Kidney (tissue), 14 donors: ENCODE results near the gene MB21D2. TPM values are rescaled to one million over a fixed set of nuclear protein-coding genes. Genes with fewer than 3 reads are reported as not detected.
A peak's percentile ranks its signal among the peaks of the same experiment; 100 is the strongest.

Source experiments
- DNase-seq, 5 donors: peaks; one replicate each; pipeline ENCODE4 v3.0.0-alpha.2; 2013 to 2020
- FAIRE-seq: peaks from 2 replicates; lab custom pipeline; 2012; peaks lifted over from hg19 to GRCh38; lab: Jason Lieb, UNC
- H3K27ac ChIP-seq, 2 donors: one replicate each; pipeline ENCODE4 v1.7.0; 2013; ENCODE audit warnings: low read depth in 2 of 2, low read length in 2 of 2, inconsistent platforms in 1 of 2
- H3K27me3 ChIP-seq: one replicate; pipeline ENCODE4 v1.7.1; 2013; ENCODE audit warnings: low read length, inconsistent platforms; ENCODE audit not compliant: control insufficient read depth, insufficient read depth
- H3K36me3 ChIP-seq, 3 donors: one replicate each; pipeline versions ENCODE4 v1.7.0 to v1.7.1; 2013; ENCODE audit warnings: low read length in 3 of 3, control low read depth in 1 of 3, inconsistent platforms in 1 of 3; ENCODE audit not compliant: insufficient read depth in 3 of 3, control insufficient read depth in 2 of 3
- H3K4me1 ChIP-seq, 3 donors: one replicate each; pipeline versions ENCODE4 v1.7.0 to v1.7.1; 2013; ENCODE audit warnings: low read length in 3 of 3, inconsistent platforms in 1 of 3, low read depth in 1 of 3; ENCODE audit not compliant: control insufficient read depth in 2 of 3, insufficient read depth in 2 of 3
- H3K4me3 ChIP-seq, 3 donors: one replicate each; pipeline versions ENCODE4 v1.7.0 to v1.8.1; 2013; ENCODE audit warnings: low read length in 3 of 3, control low read depth in 1 of 3, inconsistent platforms in 1 of 3
- H3K9ac ChIP-seq, 3 donors: one replicate each; pipeline versions ENCODE4 v1.7.0 to v1.7.1; 2013; ENCODE audit warnings: low read length in 3 of 3, control low read depth in 1 of 3, inconsistent platforms in 1 of 3
- H3K9me3 ChIP-seq, 3 donors: one replicate each; pipeline versions ENCODE4 v1.7.0 to v1.7.1; 2013; ENCODE audit warnings: low read length in 3 of 3, control low read depth in 1 of 3, inconsistent platforms in 1 of 3; ENCODE audit not compliant: control insufficient read depth in 2 of 3, insufficient read depth in 1 of 3
- intact Hi-C: fragments of 100-400 bp; cut with DNase I; formaldehyde crosslinking; loops from one replicate; pipeline ENCODE4 v1.11.1; 2022
- polyA plus RNA-seq: library from polyadenylated mRNA; stranded (reverse); fragments of 350-450 nt; fragmentation: Illumina TruSeq; extraction: RNeasy Lipid Tissue Mini Kit (QIAGEN cat#74804); gene quantifications from one replicate; pipeline ENCODE4 v1.2.3, GENCODE V29; 2014; ENCODE audit warnings: low read depth, low replicate concordance; ENCODE audit not compliant: insufficient read depth
- total RNA-seq: library from RNA; stranded (reverse); fragmentation: NEBNext Ultra II Directional; extraction: Animal tissue kit (Norgen Biotek cat#: 25700); gene quantifications from one replicate; pipeline ENCODE4 v1.2.1, GENCODE V29; 2021
- TF ChIP-seq, protein P1 (sequence below): IDR thresholded peaks from 3 replicates; pipeline ENCODE4 v1.5.1; 2012; ENCODE audit warnings: mild to moderate bottlenecking, moderate library complexity, borderline replicate concordance; ENCODE audit not compliant: insufficient read depth; ENCODE audit errors: extremely low read depth
- donor health status: control.
- donor health status: control.
- donor health status: control.
- donor health status: control.
- donor health status: control.
- donor health status: DM: yes; HTN: yes; CAD: no.
- donor health status: Normal renal cell carcinoma (clear cell type).

MB21D2 gene
- total and polyA plus RNA-seq, 2 donors from 2014 or later, result 3.2 to 3.9 TPM

DNA sequence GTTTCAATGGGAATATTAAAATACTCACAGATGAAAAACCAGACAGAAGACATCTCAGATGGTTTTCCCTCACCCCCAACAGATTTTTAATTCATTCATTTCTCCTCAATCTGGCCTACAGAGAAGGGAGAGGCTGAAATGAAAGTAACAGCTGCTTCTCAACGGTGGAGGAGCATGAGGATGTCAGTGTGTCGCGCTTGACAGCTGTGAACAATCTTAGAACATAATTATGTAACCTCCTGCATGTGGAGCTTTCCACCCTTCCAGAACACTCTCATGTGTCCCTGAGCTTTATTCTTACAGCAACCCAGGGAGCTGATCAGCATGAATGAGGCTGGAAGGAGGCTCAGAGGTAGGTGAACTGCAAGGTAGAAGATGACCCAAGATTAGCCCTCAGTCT, 52.7 kb downstream of the MB21D2 start:
- Histone ChIP-seq H3K4me1 (peaks cover 0 to 5% (median 0%) of the 10 kb centered on the region in 3 donors), H3K27ac (no peak overlapping the region)

DNA sequence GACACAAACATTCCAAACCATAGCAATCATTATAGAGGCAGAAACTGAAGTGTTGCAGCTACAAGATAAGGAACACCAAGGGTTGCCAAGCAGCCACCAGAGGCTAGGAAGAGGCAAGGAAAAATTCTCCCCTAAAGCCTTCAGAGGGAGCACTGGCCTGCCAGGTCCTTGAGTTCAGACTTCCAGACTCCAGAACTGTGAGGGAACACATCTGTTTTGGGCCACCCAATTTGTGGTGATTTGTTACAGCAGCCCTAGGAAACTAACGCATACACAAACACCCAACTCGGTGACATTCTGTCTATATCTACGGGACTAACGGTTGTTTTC, 54.6 kb downstream of the MB21D2 start:
- no peak for FAIRE-seq
- intact Hi-C loops, result no loop called here
- TF ChIP-seq, protein P1, sequence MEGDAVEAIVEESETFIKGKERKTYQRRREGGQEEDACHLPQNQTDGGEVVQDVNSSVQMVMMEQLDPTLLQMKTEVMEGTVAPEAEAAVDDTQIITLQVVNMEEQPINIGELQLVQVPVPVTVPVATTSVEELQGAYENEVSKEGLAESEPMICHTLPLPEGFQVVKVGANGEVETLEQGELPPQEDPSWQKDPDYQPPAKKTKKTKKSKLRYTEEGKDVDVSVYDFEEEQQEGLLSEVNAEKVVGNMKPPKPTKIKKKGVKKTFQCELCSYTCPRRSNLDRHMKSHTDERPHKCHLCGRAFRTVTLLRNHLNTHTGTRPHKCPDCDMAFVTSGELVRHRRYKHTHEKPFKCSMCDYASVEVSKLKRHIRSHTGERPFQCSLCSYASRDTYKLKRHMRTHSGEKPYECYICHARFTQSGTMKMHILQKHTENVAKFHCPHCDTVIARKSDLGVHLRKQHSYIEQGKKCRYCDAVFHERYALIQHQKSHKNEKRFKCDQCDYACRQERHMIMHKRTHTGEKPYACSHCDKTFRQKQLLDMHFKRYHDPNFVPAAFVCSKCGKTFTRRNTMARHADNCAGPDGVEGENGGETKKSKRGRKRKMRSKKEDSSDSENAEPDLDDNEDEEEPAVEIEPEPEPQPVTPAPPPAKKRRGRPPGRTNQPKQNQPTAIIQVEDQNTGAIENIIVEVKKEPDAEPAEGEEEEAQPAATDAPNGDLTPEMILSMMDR, result no peak

More for the DNA sequence above, 52.7 kb downstream of the MB21D2 start:
- Histone ChIP-seq H3K27me3 (no peaks in the 10 kb centered on the region), H3K9me3 (no peaks in the 10 kb centered on the region), H3K36me3 (no peaks in the 10 kb centered on the region), H3K4me3 (no peak overlapping the region), H3K9ac (peak overlapping the region in 1 of 3 donors; percentile 8)
- intact Hi-C loops, result no loop called here
- DNase-seq (peak in 2 of 5 donors; percentile 65 to 82), FAIRE-seq (no peak)
- TF ChIP-seq, protein P1, result no peak

DNA sequence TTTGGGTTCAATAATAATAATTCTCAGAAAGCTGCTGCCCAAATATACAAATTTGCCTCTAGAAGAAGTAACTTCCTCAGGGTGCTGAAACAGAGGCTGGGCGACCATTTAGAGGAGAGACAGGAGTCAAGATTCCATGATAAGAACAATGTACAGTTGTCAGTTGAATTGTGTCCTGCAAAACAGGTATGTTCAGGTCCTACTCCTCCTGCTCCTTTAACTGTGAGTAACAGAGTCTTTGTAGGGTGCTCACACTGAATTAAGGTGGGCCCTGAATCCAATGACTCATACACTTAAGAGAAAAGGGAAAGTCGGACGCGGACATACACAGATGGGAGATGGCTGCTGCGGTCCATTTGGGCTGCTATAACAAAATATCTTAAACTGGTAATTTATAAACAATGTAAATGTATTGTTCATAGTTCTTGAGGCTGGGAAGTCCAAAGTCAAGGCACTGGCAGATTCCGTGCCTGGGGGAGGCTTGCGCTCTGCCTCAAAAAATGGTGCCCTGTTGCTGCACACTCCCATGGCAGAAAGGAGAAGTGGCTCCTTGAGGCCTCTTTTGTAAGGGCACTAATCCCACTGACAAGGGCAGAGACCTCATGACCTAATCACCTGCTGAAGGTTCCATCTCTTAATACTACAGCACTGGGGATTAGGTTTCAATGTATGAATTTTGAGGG, 55.1 kb downstream of the MB21D2 start:
- Histone ChIP-seq H3K27me3 (no peaks in the 10 kb centered on the region), H3K27ac (no peak overlapping the region), H3K9me3 (no peaks in the 10 kb centered on the region), H3K4me1 (peaks cover 0 to 2% (median 0%) of the 10 kb centered on the region in 3 donors), H3K4me3 (no peak overlapping the region), H3K9ac (no peak overlapping the region), H3K36me3 (no peaks in the 10 kb centered on the region)
- FAIRE-seq, result no peak
- intact Hi-C loops, result no loop called here
- TF ChIP-seq, protein P1, result no peak
- no peak for DNase-seq

More for the DNA sequence above, 54.6 kb downstream of the MB21D2 start:
- Histone ChIP-seq H3K36me3 (no peaks in the 10 kb centered on the region), H3K4me3 (no peak overlapping the region), H3K9ac (no peak overlapping the region), H3K9me3 (no peaks in the 10 kb centered on the region), H3K27ac (no peak overlapping the region), H3K27me3 (no peaks in the 10 kb centered on the region), H3K4me1 (peaks cover 0 to 2% (median 0%) of the 10 kb centered on the region in 3 donors)
- no peak for DNase-seq
